Osteoblast (primary cell): ENCODE measurements around the gene DCLK1. TPM values are rescaled to one million over a fixed set of nuclear protein-coding genes. Genes with fewer than 3 reads are reported as not detected.

Source experiments
- DNase-seq: peaks from one replicate; pipeline ENCODE4 v3.0.0; 2011; ENCODE audit warnings: low spot score, mixed read lengths; ENCODE audit not compliant: insufficient read length; ENCODE audit errors: missing footprints
- H2AFZ ChIP-seq: 2 replicates; pipeline ENCODE4 v1.6.0; 2011; ENCODE audit warnings: mild to moderate bottlenecking, low read length
- H3K27ac ChIP-seq: 2 replicates; pipeline ENCODE4 v1.5.1; 2011; ENCODE audit warnings: mild to moderate bottlenecking, low read depth, low read length, moderate library complexity
- H3K27me3 ChIP-seq: 2 replicates; pipeline ENCODE4 v1.6.0; 2012; ENCODE audit warnings: mild to moderate bottlenecking, control low read depth, inconsistent platforms, low read length, moderate library complexity; ENCODE audit not compliant: insufficient read depth
- H3K36me3 ChIP-seq: 2 replicates; pipeline ENCODE4 v1.5.1; 2011; ENCODE audit warnings: mild to moderate bottlenecking, low read length, control low read depth, moderate library complexity; ENCODE audit not compliant: insufficient read depth
- H3K4me1 ChIP-seq: 2 replicates; pipeline ENCODE4 v1.5.1; 2011; ENCODE audit warnings: mild to moderate bottlenecking, low read length, control low read depth, moderate library complexity; ENCODE audit not compliant: insufficient read depth
- H3K4me2 ChIP-seq: 2 replicates; pipeline ENCODE4 v1.6.0; 2011; ENCODE audit warnings: mild to moderate bottlenecking, low read length; ENCODE audit not compliant: insufficient read depth
- H3K4me3 ChIP-seq: fragments of 200-600 bp; sonication (generic); 3 replicates; pipeline ENCODE4 v1.5.1; 2012; ENCODE audit warnings: mild to moderate bottlenecking, low read length, inconsistent platforms; ENCODE audit not compliant: insufficient read depth
- H3K79me2 ChIP-seq: 2 replicates; pipeline ENCODE4 v1.6.0; 2012; ENCODE audit warnings: mild to moderate bottlenecking, low read length, control low read depth, inconsistent platforms; ENCODE audit not compliant: insufficient read depth
- H3K9me3 ChIP-seq: 2 replicates; pipeline ENCODE4 v1.5.1; 2011; ENCODE audit warnings: low read depth, low read length, control low read depth
- H4K20me1 ChIP-seq: 2 replicates; pipeline ENCODE4 v1.6.0; 2012; ENCODE audit warnings: mild to moderate bottlenecking, low read length, control low read depth; ENCODE audit not compliant: insufficient read depth
- CTCF ChIP-seq: IDR thresholded peaks from 2 replicates; pipeline ENCODE4 v1.5.1; 2011; ENCODE audit warnings: mild to moderate bottlenecking, low read depth, low read length, moderate library complexity; ENCODE audit errors: extremely low read depth
- total RNA-seq: library from RNA; depleted of rRNA; stranded (reverse); fragments of >200 nt; gene quantifications from 2 replicates; pipeline ENCODE4 v1.2.3, GENCODE V29; 2012

The DCLK1 gene
- total RNA-seq, 1 donor, result 132 TPM

- Histone ChIP-seq H2AFZ (no peak overlapping the region), H4K20me1 (no peaks in the 10 kb centered on the region), H3K4me2 (no peak overlapping the region), H3K4me1 (no peaks in the 10 kb centered on the region), H3K27me3 (no peaks in the 10 kb centered on the region), H3K27ac (no peak overlapping the region), H3K79me2 (no peaks in the 10 kb centered on the region), H3K36me3 (no peaks in the 10 kb centered on the region), H3K9me3 (no peaks in the 10 kb centered on the region), H3K4me3 (no peak overlapping the region)
- no peak for TF ChIP-seq CTCF
- no peak for DNase-seq
Observed at GRCh38 chr13:35865341-35866240, 265.6 kb downstream of the DCLK1 start.

- Histone ChIP-seq H3K27ac (no peak overlapping the region), H3K4me1 (peaks cover 14% of the 10 kb centered on the region), H3K4me3 (no peak overlapping the region), H2AFZ (no peak overlapping the region), H4K20me1 (no peaks in the 10 kb centered on the region), H3K79me2 (no peaks in the 10 kb centered on the region), H3K9me3 (no peaks in the 10 kb centered on the region), H3K36me3 (no peaks in the 10 kb centered on the region), H3K27me3 (no peaks in the 10 kb centered on the region), H3K4me2 (no peak overlapping the region)
- no peak for DNase-seq
- no peak for TF ChIP-seq CTCF
Observed at GRCh38 chr13:35860661-35861060, 270.5 kb downstream of the DCLK1 start.

GRCh38 chr13:35859981-35860380 is 271.2 kb downstream of the DCLK1 start:
- no peak overlapping the region for H3K4me3 ChIP-seq
- no peaks in the 10 kb centered on the region for H3K79me2 ChIP-seq
- peaks cover 17% of the 10 kb centered on the region for H3K4me1 ChIP-seq
- no peaks in the 10 kb centered on the region for H3K27me3 ChIP-seq
- no peak for TF ChIP-seq CTCF
- H3K9me3 ChIP-seq, result no peaks in the 10 kb centered on the region
- no peak for DNase-seq
- H4K20me1 ChIP-seq, result no peaks in the 10 kb centered on the region
- H3K27ac ChIP-seq, result no peak overlapping the region
- H3K4me2 ChIP-seq, result no peak overlapping the region
- H3K36me3 ChIP-seq, result no peaks in the 10 kb centered on the region
- H2AFZ ChIP-seq, result no peak overlapping the region

GRCh38 chr13:35858665-35859064 is 272.5 kb downstream of the DCLK1 start:
- Histone ChIP-seq H3K27me3 (no peaks in the 10 kb centered on the region), H3K4me1 (peaks cover 17% of the 10 kb centered on the region), H3K27ac (no peak overlapping the region), H3K4me2 (no peak overlapping the region), H3K36me3 (no peaks in the 10 kb centered on the region), H3K4me3 (no peak overlapping the region), H3K9me3 (no peaks in the 10 kb centered on the region), H3K79me2 (no peaks in the 10 kb centered on the region), H4K20me1 (no peaks in the 10 kb centered on the region), H2AFZ (no peak overlapping the region)
- TF ChIP-seq CTCF, result no peak
- no peak for DNase-seq
